NCI-H1048 (cell line): ENCODE measurements around the gene UNC5C.

Experiments
- DNase-seq: peaks from one replicate; lab custom pipeline; 2025; lab: John Stamatoyannopoulos, UW

UNC5C gene

GRCh38 chr4:95548738-95549245, at the start of gene UNC5C:
Gene UNC5C (minus strand): TSS chr4:95548973.
- no peak for DNase-seq

GRCh38 chr4:95596676-95597075, 47.9 kb upstream of the UNC5C start:
- DNase-seq = no peak

DNA sequence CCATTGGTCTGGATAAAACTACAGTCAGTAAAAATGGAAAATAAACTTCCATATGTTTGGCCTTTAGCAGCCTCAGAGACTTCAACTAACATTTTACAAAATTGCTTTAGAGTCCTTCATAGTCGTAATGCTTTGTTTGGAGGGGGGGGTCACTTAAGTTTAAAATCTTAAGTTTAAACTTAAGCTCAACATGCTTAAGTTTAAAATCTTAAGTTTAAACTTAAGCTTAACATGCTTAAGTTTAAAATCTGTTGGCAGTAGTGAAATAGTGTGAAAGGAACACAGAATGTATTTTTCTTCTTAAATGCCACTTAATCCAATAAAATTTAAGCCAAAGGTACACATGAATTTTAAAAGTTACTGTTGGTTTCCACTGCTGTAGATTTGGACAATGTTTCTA, 45.9 kb upstream of the UNC5C start:
- DNase-seq = no peak

DNA sequence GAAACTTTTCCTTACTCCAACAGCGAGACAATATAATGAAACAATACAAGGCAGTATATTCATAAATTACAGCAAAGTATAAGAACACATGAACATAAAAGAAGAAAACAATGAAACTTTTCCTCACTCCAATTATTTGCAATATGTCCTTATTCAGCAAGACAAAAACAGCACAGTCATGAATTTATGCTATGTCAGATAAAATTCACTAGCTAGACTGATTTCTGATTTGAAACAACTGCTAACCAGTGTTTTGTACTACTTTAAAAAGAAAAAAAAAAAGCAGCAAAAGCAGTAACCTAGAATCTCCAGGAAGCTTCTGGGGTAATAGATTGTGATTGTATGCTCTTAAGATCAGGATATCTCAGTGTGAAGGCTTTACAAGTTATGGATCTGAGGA, 45.2 kb upstream of the UNC5C start:
- no peak for DNase-seq

DNA sequence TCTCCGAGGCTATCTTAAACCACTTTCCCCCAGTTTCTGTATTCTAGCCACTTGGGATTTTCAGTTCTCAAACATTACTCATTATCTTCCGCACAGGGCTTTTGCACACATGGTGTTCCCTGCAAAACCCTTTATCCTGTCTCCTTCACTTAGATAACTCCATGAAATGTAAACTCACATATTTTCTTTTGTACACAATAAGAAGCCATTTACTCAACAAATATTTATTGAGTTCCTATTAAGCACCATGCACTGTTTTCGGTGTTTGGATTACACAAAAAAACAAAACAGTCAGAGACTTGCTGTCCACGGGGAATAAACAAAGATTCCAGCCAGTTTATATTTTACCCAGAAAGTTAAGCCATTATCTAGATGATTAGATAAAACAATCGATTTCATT, 42.5 kb upstream of the UNC5C start:
- DNase-seq = no peak

DNA sequence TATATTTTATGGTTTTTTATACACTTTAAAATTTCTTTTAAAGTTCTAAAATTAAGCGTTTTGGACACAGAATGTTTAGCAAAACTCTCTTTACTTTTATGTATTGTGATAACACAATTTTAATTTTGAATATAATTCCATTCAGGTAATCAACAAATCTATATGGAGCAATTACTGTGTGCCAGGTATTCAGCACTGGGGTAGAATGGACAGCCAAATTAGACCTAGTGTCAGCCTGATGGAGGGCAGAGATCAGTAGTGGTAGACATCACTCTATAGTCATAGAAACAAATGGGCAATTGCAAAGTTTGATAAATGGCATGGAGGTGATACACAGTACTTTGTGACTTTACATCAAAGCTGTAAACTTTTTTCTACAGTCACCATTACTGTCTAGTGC, 41.8 kb upstream of the UNC5C start:
- no peak for DNase-seq

GRCh38 chr4:95585016-95585695, 36.4 kb upstream of the UNC5C start:
- DNase-seq = no peak

GRCh38 chr4:95580226-95580625, 31.5 kb upstream of the UNC5C start:
- DNase-seq = no peak

GRCh38 chr4:95572304-95572991, 23.7 kb upstream of the UNC5C start:
- DNase-seq = no peak

- no peak for DNase-seq
These were observed 22.8 kb upstream of the UNC5C start for GRCh38 chr4:95571577-95571976.

- DNase-seq = no peak
These were observed 15.0 kb upstream of the UNC5C start for GRCh38 chr4:95563638-95564337.

GRCh38 chr4:95560774-95561173, 12.0 kb upstream of the UNC5C start:
- no peak for DNase-seq

GRCh38 chr4:95556207-95556859, 7.6 kb upstream of the UNC5C start:
- DNase-seq = no peak

GRCh38 chr4:95552942-95553550, 4.3 kb upstream of the UNC5C start:
- no peak for DNase-seq

DNA sequence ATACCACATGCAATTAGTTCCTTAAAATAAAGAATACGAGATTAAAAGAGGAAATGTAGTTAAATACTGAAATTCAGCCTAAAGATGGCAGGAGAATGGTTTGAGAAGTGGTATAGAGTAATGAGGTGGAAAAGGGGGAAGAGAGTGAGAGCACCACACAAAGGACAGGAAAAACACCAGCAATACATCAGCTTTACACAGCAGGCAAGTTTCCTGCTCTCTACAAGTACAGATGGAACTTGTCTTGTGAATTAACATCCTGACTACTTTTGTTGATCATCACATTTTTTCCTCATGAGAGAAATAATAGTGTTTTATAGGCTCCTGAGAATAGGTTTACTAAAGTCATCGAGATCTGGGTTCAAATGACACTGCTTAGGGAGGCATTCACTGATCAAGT, 2.9 kb upstream of the UNC5C start:
- no peak for DNase-seq

GRCh38 chr4:95550115-95550987, 1.6 kb upstream of the UNC5C start:
- no peak for DNase-seq

DNA sequence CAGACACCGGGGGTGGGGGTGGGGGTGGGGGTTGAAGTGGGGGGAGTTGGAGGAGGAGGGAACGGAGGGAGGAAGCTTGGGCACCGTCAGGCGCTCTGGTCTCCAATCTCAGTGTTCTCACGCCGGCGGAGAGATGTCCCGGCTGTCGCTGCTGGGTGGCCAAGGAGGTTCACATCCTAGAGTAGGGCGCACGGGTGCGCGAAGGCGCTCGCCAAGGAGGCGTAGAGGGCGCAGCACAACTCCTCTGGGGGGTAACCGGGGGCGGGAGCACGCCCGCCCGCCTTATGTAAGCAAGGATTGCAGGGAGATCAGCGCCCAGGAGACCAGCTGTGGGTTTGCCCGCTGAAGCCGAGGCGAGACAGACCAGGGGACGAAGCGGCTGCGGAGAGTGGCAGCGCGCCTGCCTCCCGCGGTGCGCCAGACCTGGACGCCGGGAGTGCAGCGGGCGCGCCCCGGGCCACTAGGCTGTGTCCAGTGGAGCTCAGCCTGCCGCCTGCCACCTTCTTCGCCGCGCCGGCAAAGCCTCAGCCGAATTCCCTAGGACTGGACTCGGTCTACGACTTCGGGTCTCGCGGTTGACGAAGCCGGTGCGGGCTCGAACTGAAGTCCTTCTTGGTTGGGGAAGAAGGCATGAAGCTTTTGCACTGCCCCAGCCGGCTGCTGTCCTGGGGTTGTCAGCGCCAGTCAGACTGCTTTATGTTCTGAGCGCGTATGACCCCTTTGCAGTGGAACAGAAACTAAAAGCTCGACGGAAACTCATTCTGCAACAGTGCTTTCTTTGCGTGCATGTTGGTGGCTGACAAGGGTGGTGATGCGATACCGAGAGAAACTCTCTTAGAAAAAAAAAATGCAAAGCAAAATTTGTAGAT, 707 bp upstream of the UNC5C start:
- DNase-seq = no peak

DNA sequence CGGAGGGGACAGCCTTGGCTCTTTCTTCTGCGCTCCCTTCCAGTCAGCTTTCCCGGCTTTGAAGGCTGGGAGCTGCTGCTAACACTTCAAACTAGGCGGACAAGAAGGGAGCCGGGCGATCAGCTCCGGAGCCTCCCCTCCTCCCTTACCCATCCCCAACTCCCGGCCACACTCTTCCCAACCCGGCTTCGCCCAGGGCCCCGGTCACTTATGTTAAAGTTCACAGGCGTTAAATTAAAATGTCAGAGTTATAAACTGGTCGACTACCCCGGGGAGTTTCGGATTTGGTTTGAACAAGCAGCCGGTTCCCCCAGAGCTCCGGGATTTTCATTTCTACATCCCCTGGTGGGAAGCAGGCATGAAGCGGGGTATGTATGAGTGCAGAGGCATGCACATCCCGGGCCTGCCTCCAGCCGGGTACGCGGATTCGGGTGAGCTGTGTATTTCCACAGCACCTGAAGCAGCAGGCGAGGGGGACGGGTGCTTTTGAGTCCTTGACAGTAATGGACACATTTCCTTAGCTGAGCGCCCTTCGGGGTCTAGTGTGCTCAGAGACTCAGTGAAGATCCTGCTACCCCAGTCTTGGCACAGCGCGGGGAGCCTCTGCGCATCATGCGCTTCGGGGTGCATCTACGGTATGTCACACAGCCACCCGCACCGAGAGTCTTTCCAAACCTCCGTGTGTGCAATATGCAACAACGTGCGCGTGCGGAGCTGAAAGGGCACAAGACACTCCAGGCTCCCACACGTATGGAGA, 880 bp downstream of the UNC5C start:
- DNase-seq = no peak
